NCI-H748 treated with DMSO at 0.1 percent for 48 hours (cell line): ENCODE results near the gene HYAL4.
"Not testable (repeated sequence)": the region's sequence is repeated elsewhere in the genome, so short reads cannot be mapped to it uniquely, and the experiment has no call there.

ENCODE experiments used
- DNase-seq: peaks from one replicate; lab custom pipeline; 2025; lab: John Stamatoyannopoulos, UW

Gene HYAL4

DNA sequence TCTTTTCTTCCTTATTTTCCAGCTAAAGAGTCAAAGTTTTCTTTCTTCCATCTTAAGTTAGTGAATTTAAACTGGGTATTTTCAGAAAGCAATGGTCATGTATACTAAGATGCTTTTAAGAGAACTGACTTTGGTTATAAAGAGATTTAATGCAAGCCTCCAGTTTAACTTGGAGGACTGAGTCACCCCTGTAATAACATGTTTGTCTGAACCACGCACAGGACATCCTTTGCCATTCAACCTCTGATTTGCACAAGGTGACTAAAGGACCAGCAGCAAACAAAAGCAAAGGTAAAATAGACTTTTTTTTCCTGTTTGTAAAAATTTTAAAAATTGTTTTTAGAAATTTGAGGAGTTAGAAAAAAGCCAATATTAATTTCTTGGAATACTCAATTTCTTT lies 2.9 kb downstream of the HYAL4 start:
- no peak for DNase-seq

DNA sequence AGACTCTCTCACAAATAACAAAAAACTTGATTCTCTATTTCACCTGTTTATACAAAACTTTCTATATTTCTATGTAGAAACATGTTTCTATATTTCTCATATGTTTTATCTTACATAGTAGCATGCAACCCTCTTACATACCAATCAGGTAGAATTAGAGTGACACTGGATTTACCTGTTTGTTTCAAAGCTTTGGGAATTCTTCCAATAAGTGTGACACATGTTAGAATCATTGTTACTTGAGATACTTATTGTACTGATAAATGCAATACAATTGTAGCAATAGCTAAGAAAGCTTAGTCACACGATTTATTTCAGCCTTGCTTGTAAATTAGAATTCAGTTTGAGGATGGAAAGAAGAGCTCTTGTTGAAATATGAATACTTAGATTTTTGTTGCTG lies 4.9 kb downstream of the HYAL4 start:
- no peak for DNase-seq

DNA sequence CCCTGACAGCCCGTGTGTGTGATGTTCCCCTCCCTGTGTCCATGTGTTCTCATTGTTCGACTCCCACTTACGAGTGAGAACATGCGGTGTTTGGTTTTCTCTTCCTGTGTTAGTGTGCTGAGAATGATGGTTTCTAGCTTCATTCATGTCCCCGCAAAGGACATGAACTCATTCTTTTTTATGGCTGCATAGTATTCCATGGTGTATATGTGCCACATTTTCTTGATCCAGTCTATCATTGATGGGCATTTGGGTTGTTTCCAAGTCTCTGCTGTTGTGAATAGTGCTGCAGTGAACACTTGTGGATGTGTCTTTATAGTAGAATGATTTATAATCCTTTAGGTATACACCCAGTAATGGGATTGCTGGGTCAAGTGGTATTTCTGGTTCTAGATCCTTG lies 6.4 kb downstream of the HYAL4 start:
- DNase-seq = not testable (repeated sequence)

DNA sequence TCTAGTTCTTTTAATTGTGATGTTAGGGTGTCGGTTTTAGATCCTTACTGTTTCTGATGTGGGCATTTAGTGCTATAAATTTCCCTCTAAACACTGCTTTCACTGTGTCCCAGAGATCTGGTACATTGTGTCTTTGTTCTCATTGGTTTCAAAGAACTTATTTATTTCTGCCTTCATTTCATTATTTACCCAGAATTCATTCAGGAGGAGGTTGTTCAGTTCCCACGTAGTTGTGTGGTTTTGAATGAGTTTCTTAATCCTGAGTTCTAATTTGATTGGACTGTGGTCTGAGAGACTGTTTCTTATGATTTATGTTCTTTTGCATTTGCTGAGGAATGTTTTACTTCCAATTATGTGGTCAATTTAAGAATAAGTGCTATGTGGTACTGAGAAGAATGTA lies 9.3 kb downstream of the HYAL4 start:
- DNase-seq = not testable (repeated sequence)

DNA sequence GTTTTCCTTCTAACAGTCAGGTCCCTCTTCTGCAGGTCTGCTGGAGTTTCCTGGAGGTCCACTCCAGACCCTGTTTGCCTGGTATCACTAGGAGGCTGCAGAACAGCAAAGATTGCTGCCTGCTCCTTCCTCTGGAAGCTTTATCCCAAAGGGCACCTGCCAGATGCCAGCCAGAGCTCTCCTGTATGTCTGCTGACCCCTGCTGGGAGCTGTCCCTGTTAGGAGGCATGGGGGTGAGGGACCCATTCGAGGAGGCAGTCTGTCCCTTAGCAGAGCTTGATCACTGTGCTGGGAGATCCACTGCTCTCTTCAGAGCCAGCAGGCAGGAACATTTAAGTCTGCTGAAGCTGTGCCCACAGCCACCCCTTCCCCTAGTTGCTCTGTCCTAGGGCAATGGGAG lies 11.5 kb downstream of the HYAL4 start:
- not testable (repeated sequence) for DNase-seq

DNA sequence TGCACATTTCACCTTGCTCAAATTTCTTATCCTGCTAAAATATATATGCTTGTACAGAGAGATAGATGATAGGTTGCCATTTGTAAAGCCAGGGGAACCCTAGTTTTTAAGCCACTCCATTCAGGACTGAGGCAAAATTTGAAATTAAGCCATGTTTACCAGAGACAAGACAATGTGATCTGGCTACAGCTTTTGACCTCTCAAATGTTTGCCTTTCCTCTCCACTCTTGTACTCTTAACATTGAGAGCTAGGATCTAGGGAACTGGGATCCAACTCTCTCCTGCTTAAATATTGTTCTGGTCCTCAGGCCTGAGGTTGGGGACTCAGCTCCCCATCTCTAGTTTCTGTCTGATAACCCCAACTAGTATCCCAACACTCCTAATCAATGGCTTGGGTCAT lies 15.9 kb downstream of the HYAL4 start:
- no peak for DNase-seq

DNA sequence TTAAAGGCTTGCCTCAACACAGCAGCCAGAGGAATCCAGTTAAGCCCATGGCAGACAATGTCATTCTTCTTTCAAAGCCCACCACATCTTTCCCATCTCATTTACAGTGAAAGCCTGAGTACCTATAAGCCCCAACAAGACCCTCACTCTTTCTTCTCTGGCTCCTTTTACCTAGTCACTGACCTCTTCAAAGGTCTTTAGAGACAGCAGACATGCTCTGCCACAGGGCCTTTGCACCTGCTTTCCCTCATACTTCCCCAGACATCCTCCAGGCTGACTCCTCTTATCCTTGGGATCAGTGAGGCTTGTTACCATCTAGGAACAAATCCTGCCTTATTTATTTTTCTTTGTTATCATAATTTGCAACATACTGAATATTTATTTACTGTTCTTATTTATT lies 17.8 kb downstream of the HYAL4 start:
- no peak for DNase-seq

DNA sequence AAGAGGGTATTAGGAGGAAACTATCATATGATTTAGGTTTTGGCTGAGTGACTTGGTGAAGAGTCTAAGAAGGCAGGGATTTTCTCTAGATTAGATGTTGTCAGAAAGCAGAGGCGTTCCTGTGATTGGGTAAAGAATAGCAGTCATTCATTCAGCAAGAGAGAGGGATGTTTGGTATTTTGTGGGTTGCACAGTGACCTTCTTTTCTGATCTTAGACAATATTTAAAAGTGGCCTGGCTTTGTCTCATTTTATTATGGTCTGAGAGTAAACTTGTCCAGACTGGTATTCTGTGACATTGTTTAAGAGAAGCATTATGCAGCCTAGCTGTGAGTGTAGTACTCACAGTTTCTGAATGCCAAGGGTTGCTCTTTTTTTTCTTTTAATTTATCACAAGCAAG lies 18.5 kb downstream of the HYAL4 start:
- no peak for DNase-seq

DNA sequence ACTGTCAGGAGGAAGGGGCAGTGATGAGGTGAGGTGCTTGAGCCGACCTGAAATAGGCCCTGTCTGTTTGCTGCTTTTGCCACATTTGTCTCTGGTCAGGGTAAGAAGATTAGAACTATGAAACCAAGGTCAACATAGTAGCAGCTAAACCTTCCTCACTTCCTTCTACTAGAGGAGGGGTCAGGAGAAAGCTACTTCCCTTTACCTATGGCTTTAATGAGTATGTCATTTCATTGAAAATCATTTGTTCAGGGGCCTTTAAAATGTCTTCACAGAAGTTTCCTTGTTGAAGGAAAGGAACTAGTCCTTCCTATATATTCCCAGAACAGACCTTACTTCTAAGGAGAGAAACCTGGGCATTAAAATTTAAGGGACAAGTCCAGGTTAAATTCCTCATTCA lies 19.0 kb downstream of the HYAL4 start:
- DNase-seq = no peak

DNA sequence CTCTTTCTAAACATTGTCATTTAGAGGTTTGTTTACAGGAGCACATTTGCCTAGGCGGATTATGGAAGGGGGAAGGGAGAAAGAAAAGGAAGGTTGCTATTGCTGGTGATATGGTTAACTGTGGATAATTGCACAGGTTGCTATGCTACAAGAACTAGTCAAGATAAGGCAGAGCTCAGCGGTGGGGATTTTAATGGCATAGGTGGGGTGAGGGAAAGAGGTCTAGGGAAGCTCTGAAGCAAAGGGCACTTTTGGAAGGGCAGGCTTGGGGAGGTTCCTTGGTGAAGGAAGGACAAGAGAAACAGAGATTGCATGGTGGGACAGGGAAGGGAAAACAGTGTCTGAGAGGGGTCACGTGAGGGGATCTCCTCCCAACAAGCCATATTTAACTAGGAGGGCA lies 19.5 kb downstream of the HYAL4 start:
- DNase-seq = no peak

DNA sequence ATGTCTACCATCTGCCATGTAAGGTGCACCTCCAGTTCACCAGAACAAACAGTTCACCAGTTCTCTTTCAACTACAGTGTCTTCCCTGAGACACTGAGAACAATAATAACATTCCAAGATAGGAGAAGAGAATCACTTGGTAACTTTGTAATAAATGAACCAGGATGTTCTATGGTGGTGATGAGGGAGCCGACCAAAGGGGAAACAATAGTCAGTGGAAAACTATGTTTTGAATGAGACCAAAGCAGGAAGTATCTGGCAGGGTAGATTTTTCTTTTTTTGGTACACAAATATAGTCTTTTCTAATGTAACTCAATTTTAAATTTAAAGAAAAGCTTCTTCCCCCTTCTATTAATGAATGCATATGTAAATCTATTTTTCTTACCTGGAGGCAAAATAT lies 20.0 kb downstream of the HYAL4 start:
- no peak for DNase-seq

DNA sequence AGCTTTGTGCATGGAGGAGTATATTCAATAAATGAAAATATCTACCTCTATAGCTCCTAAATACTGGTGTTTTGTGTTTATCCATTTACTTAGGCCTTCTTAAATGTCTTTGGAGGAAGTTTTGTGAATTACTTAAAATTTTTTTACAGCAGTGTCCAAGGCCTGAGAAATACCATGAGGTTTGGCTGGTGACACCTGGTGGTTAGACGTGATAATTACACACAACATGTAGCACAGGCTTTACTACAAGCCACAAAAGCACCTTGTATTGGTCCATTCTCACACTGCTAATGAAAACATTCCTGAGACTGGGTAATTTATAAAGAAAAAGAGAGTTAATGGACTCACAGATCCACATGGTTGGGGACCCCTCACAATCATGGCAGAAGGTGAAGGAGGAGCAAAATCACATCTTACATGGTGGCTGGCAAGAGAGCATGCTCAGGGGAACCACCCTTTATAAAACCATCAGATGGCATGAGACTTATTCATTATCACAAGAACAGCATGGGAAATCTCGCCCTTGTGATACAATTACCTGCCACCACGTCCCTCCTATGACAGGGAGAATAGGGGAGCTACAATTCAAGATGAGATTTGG lies 20.6 kb downstream of the HYAL4 start:
- peak; percentile 37 for DNase-seq

DNA sequence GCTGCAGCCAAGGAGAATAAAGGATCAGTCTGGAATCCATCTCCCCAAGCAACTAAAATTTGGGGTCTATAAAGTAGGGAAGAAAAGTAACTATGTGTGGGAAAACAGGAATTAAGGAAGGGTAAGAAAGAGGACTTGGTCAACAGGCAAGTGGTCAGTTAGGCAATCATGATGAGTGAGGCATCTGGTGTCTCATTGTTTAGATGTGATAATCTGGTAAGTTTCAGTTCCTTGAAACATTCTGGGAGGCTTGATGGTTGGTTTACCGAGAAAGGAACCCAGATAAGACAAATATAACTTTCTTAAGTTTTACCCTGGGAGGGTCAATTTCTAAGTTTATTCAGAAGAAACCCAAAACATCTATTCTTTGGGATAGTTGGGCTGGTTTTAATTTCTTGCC lies 22.3 kb downstream of the HYAL4 start:
- DNase-seq = no peak

DNA sequence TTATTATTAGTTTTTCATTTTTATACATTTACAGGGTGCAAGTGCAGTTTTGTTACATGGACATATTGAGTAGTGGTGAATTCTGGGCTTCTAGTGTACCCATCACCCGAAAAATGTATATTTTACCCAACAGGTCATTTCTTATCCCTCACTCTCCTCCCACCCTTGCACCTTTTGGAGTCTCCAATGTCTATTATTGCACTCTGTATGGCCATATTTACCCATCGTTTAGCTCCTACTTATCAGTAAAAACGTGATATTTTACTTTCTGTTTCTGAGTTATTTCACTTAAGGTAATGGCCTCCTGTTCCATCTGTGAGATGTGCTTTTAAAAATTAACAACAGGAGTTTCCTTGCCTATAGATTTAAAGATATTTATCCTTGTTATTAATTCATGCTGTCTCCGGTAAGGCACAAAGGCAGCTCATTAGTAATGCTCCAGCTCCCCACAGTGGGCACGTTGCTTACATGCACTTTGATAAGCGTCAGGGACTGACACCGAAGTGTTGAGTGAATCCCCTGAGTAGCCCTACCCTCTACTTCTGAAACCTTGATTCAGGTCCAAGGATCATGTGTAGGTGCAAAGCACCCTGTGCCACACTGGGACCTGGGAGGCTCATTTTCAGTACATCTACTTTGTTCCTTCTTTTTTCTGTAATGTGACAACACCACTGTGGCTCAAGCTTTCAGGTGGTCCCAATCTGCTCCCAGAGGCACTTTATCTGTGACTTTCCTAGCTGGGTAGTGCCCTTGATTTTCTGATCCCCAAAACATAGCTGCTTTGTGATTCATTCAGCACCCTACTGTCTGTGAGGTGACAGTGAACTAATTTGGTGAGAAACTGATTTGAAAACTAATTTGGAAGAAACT lies 27.3 kb downstream of the HYAL4 start:
- DNase-seq = peak; percentile 35

DNA sequence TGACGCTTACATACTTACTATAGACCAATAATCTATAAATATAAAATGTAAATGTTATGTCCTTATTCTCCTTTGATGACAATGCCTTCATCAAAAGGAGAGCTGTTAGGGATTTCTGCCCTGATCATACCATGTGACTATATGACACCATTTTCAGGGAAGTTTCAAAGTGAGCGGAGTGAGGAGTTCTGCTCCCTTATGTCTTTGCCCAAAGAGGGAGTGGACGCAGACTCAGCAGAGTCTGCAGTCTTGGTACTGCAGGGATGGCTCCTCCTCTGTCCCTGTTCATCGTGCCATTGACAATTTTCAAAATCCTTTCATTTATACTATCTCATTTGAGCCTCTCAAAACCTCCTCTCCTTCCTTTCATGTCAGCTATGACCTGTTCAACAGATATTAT lies 27.9 kb downstream of the HYAL4 start:
- DNase-seq = no peak

DNA sequence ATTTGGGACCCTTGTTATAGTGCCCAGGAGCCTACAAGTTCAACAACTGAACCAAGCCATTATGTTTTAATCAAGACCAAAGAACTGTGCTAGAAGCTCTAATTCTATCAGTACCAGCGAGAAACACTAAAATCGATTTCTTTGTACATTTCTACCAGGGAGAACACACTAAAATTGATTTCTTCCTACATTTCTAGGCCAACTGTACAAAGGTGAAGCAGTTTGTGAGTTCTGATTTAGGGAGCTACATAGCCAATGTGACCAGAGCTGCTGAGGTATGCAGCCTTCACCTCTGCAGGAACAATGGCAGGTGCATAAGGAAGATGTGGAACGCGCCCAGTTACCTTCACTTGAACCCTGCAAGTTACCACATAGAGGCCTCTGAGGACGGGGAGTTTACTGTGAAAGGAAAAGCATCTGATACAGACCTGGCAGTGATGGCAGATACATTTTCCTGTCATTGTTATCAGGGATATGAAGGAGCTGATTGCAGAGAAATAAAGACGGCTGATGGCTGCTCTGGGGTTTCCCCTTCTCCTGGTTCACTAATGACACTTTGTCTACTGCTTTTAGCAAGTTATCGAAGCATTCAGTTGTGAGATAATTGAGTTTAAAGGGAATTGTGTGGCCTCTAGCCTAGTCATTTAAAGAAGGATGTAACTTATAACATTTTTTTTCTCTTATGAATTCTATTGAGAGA lies 31.7 kb downstream of the HYAL4 start:
- DNase-seq = no peak

DNA sequence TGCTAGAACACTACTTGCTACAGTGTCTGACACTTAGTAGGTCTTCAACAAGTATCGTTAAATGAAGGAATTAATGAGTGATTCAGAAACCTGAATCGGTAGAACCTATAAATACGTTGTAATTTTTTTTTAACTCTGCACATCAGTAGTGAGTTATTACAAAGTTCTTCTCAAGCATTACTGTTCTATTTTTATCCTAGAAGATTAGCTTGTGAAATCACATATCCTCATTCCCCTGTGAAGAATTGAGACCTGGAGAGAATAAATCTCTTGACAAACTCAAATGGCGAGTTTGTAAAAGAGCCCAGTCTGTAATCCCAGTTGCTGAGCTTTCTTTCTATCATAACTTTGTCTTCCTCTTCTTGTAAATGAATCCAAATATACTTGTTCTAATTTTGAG lies 34.7 kb downstream of the HYAL4 start:
- no peak for DNase-seq

DNA sequence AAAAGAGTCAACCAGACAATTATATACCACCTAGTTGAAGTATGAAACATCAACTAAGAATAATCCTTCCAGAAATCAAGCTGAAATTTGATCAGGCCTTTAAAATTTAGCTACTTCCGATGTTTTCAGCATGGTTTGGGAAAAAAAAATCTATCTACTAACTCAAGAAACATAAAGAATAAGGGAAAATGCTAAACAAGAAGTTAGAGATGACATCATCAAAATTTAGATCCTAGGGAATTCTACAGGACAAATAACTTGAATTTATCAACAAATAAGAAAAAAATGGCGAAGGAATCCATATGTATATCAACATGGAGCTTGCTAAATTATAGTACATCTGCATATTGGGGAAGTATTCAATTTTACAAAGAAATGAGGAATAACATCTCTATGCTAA lies 36.3 kb downstream of the HYAL4 start:
- no peak for DNase-seq

DNA sequence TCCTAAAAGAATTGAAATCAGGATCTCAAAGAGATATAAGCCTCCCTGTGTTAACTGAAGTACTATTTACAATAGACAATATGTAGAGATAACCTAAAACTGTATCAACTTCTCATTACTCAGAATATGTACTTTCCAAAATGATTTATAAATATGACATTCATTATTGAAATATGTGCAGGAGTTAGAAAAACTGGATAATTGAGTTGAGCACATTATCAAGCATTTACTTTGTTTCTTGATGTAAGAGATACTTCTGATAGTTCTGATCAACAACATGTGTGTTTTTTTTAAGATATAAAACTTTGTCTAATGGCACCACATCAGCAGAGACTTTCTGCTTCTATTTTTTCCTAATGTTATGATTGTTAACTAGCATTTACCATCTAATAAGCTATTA lies 38.2 kb downstream of the HYAL4 start:
- no peak for DNase-seq

DNA sequence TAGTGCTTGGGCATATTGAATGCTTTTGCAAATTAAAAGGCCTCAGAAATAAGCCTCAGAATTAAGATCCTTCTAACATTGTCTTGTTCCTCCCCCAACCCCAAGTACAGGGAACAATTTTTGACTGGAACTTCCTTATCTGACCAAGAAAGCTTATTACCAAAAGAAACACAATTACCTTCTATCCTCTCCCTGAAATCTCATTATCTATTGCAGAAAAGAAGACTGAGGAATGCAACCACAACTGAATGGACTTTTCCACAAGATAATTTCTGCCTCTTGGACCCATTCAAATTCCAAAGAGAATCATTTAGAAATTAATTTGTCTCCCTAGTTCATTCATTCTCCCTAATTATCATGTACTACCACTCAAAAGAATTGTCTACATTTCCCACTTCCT lies 43.2 kb downstream of the HYAL4 start:
- no peak for DNase-seq

DNA sequence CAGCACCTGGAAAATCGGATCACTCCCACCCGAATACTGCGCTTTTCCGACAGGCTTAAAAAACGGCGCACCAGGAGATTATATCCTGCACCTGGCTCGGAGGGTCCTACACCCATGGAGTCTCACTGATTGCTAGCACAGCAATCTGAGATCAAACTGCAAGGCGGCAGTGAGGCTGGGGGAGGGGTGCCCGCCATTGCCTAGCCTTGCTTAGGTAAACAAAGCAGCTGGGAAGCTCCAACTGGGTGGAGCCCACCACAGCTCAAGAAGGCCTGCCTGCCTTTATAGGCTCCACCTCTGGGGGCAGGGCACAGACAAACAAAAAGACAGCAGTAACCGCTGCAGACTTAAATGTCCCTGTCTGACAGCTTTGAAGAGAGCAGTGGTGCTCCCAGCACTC lies 49.8 kb downstream of the HYAL4 start:
- not testable (repeated sequence) for DNase-seq

DNA sequence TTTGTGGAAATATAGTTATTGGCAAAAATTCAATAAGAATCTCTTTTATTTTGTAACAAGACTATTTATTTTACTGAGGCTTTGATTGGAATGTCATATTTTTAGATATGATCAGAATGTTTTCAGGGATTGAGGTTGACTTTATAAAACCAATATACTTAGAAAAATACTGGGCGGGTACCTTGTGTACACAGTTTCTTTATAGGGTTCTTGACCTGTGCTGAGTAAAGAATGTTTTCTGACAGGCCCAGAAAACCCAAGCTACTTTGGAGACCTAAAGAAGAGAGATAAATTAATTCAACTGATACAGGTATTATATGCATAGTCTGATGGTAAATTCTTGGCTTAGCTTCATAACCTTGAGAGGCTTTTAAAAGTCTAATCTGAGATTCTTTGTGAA lies 56.1 kb downstream of the HYAL4 start:
- DNase-seq = no peak

DNA sequence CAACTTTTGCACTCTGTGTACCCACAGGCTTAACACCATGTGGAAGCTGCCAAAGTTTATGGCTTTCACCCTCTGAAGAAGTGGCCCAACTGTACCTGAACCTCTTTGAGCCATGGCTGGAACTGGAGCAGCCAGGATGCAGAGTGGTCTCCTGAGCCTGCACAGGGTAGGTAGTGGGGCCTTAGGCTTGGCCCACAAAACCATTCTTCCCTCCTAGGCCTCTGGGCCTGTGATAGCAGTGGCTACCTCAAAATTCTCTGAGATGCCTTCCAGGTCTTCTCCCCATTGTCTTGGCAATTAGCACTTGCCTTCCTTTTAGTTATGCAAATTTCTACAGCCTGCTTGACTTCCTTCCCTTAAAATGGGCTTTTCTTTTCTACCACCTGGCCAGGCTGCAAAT lies 60.7 kb downstream of the HYAL4 start:
- no peak for DNase-seq
